ENCODE results near the gene RASD2.
"Not testable (repeated sequence)": the region's sequence is repeated elsewhere in the genome, so short reads cannot be mapped to it uniquely, and the experiment has no call there.

RASD2 gene, protein sequence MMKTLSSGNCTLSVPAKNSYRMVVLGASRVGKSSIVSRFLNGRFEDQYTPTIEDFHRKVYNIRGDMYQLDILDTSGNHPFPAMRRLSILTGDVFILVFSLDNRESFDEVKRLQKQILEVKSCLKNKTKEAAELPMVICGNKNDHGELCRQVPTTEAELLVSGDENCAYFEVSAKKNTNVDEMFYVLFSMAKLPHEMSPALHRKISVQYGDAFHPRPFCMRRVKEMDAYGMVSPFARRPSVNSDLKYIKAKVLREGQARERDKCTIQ

DNA sequence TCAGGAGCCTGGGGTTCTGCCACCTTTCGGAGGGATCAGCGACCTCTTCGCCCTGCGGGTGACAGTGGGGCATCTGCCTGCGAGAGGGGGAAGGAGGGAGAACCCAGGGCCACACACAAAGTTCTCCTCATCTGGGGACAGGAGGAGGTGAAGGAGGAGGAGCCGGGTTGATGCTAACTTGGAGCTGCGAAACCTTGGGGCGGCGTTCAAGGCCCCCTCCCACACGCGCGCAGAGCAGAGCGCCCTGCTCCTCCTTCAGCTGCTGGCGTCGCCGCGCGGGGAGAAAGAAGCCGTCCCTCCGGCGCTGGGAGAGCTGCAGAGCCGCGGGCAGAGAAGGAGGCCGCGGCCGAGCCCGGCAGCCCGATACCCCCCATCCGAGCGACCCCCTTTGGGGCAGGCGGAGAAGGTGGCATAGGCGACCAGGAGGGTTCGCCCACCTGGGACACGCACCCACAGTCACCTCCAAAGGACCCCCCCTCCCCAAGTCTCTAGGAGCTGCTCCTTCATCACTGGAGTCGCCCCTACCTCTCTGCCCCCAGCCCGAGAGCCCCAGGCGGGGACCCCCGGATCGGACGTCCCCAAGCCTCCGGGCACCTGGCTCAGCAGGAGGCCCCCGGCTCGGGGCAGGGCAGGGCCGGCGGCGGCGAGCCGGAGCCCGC, at the start of gene RASD2:
Gene RASD2, plus strand, starts transcription at position 237 of the 659 bp plus-strand sequence. CDS start 5,979 bp downstream, outside the sequence.
- DNase-seq (ENCODE audit: low spot score) = peak; percentile 62

DNA sequence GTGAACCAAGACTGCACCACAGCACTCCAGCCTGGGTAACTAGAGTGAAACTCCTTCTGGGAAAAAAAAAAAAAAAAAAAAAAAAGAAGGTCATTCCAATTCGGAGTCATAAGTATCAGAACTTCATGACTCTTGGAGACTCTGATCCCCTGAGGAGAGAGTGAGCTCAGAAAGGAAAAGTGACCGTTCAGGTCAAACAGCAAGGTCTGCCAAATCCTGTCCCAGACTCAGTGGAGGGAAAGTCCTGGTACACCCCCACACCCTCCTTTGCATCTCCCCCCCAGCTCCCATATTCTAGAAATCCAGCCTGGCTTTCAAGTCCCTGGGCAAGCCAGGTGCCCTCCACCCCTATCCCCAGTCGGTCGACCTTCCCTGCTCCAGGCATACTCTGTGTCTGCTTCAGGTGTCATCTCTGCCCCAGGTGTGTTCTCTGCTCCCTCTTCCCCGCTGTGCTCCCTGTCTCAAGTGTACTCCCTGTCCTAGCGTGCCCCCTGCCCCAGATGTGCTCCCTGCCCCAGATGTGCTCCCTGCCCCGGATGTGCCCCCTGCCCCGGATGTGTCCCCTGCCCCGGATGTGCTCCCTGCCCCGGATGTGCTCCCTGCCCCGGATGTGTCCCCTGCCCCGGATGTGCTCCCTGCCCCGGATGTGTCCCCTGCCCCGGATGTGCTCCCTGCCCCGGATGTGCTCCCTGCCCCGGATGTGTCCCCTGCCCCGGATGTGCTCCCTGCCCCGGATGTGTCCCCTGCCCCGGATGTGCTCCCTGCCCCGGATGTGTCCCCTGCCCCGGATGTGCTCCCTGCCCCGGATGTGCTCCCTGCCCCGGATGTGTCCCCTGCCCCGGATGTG, 49.3 kb upstream of the RASD2 start:
- DNase-seq (ENCODE audit: low spot score) = not testable (repeated sequence)

DNA sequence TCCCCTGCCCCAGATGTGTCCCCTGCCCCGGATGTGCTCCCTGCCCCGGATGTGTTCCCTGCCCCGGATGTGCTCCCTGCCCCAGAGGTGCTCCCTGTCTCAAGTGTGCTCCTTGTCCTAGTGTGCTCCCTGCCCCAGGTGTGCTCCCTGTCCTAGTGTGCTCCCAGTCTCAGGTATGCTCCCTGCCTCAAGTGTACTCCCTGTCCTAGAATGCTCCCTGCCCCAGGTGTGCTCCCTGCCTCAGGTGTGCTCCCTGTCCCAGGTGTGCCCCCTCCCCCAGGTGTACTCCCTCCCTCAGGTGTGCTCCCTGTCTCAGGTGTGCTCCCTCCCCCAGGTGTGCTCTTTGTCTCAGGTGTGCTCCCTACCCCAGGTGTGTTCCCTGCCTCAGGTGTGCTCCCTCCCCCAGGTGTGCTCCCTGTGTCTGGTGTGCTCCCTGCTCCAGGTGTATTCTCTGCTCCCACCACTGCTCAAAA, 48.7 kb upstream of the RASD2 start:
- DNase-seq (ENCODE audit: low spot score) = no peak

DNA sequence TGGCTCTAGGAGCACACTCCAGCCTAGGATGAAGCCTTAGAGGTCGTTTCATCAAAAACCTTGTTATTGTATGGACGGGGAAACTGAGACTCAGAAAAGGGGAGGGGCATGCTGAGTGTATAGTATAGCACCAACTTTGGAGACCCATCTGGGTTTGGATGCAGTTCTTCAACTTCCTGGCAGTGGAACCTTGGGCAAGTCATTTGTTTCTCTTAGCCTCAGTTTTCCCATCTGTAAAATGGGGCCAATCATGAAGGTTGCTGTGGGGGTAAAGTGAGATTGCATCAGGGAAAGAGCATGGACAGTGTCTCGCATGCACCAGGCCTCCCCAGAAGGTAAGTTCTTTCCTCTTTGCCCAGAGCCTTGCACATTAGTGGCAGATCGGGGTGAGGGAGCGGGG, 47.6 kb upstream of the RASD2 start:
- no peak for DNase-seq (ENCODE audit: low spot score)

DNA sequence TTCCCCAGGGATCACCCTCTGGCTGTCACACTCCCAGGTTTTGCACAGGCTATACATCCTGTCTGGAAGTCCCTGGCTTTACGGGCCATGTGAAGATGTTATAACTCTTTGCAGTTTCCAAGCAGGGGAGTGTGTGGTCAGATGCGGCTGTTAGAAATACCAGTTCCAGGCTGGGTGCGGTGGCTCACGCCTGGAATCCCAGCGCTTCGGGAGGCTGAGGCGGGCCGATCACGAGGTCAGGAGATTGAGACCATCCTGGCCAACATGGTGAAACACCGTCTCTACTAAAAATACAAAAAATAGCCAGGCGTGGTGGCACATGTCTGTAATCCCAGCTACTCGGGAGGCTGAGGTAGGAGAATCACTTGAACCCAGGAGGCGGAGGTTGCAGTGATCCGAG, 44.9 kb upstream of the RASD2 start:
- DNase-seq (ENCODE audit: low spot score) = not testable (repeated sequence)

DNA sequence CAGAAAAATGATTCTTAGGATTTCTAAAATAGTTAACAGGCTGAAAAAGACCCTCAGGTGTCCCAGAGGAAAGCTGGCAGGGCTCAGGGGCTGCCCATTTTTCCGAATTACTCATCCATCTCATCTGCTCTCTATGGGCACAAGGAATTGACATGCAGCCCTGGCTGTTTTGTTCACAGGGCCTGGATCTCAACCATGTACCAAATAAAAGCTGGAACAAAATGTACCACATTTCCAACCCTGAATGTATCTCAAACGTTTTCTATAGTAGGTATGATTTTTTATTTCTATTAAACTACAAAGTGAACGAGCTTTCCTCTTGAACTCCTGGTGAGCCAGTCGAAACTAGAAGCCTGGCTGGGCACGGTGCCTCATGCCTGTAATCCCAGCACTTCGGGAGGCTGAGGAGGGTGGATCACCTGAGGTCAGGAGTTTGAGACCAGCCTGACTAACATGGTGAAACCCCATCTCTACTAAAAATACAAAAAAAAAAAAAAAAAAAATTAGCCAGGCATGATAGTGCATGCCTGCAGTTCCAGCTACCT, 43.8 kb upstream of the RASD2 start:
- no peak for DNase-seq (ENCODE audit: low spot score)

DNA sequence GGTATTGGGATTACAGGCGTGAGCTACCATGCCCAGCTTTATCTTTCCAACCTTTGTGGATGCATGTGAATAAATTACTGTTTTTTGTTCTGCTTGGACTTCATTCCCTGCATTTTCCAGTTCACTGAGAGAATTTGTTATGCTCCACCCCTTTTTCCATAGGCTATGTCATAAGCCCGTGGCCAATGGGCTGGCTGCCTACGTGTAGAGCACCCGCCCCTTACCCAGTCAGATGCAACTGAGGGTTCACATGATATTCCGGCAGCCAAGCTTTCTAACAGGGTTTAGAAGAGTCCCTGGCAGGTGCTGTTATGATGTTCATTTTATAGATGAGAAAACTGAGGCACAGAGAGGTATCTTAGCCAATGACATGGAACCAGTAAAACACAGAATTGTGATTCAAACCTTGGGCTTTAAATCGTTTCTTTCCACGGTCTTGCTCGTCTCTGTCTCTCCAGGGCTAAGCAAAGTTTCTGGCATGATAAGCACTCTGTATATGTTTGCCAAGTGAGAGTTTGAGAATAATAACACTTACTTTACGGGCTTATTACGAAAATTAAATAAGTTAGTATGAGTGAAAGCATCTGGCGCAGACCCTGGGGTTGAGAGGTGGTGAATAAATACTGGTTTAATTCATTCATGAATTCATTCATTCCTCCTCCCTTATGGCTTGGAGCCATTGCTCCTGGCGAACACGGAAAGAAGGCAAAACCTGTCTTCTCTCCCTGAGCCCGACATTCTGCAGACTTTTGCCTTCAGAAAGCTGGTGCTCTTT, 42.4 kb upstream of the RASD2 start:
- no peak for DNase-seq (ENCODE audit: low spot score)

DNA sequence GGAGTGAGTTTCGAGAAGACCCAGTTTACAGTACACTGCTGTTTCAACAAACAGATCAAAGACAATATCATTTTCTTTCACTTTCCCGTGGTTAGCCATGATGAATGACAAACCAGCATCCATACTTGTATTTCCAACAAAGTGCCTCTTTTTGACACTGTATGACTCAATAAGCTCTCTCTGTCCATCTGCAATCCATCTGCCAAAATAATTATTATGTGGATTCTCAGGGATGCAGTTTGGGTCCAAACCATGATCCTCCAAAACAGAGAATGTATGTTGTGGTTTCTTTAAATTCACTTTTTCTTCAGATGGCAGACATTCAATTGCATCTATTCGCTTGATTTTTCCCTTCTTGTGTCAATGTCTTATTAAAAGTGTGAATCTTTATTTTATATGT, 37.8 kb upstream of the RASD2 start:
- DNase-seq (ENCODE audit: low spot score) = no peak

DNA sequence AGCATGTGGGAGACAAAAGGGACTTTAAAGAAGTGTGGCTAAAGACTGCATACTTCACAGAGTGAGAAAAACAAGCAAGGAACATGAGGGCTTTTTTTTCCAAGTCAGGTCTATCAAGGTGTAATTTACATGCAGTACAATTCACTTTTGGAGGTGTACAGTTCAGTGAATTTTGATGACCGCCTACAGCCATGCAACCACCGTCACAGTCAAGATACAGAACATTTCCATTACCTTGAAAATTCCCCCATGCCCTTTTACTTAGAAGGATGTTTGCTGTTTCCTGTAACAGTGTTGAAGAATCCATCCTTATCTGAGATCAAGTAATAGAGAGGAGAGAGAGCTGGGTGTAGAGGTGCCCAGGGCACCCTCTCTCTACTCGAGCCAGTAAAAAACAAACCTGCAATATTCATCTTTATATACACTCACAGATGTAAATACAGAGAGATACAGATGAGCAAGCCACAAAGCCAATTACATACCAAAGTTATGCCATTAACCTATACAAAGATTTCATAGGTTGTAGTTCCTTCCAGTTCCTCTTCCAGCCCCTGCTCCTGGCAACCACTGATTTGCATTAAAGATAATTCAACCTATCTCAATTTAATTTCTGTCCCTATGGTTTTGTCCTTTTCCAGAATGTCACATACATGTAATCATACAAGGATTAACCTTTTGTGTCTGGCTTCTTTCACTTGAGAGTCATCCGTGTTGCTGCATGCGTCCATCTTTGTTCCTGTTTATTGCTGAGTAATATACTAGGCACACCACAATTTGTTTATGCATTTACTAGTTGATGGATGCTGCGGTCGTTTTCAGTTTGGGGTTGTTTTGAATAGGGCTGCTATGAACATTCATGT, 35.0 kb upstream of the RASD2 start:
- no peak for DNase-seq (ENCODE audit: low spot score)

DNA sequence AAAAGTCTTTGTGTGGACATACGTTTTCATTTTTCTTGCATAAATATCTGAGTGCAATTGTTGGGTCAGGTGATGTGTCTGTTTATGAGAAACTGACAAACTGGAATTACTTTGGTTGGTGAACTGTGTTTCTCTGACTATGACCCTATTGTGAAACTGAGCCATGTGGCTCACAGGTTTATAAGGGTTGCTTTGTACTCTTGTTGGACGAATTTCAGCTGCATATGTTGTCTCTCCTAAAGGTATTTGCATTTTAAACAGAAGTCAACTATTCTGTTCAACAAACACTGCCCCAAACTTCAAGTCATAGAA, 34.4 kb upstream of the RASD2 start:
- DNase-seq (ENCODE audit: low spot score) = no peak

DNA sequence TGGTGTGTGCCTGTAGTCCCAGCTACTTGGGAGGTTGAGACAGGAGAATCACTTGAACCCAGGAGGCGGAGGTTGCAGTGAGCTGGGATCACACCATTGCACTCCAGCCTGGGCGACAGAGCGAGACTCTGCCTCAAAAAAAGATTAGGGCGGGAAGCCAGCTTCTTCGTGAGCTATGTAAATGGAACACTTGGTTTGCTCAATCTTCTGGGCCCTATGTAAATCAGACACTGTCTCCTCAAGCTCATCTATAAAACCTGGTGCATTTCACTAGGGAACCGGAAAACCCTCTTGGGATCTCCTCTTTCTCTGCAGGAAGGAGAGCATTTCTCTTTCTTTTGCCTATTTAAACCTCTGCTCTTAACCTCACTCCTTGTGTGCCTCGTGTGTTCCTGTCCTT, 32.8 kb upstream of the RASD2 start:
- DNase-seq (ENCODE audit: low spot score) = not testable (repeated sequence)

DNA sequence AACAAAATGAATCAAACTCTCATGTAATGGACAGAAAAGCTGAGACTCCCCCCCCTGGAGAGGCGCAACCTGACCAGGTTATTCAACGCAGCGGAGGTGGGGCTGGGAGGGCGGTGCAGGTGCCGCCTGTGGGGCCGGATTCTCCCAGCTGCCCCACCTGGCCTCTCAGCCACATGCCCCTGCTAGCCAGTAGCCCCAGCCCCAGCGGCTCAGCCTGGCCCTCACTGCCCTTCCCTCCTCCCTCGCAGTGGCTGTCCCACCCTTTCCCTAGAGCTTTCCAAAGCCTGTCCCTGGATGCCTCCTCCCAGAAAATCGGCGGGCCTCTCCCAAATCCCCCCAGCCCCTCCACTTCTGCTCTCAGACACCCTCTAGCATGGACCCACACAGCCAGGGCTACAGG, 31.2 kb upstream of the RASD2 start:
- DNase-seq (ENCODE audit: low spot score) = no peak

DNA sequence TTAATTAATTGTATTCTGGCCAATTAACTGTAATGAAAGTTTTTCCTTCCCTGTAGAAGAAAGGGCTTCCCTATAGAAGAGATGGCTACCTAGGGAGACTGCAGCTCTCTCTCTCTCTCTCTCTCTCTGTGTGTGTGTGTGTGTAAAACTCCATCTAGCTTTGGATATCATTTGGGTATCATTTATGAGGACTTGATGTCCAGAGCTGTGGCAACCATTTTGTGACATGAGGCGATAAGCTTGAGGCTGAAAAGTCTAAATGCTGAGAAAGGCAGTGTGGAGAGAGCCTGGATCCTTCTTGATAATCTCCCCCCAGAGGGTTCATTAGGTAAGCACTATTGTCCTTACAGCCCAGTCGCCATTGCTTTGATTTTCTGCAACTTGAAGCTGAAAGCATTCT, 30.7 kb upstream of the RASD2 start:
- no peak for DNase-seq (ENCODE audit: low spot score)

DNA sequence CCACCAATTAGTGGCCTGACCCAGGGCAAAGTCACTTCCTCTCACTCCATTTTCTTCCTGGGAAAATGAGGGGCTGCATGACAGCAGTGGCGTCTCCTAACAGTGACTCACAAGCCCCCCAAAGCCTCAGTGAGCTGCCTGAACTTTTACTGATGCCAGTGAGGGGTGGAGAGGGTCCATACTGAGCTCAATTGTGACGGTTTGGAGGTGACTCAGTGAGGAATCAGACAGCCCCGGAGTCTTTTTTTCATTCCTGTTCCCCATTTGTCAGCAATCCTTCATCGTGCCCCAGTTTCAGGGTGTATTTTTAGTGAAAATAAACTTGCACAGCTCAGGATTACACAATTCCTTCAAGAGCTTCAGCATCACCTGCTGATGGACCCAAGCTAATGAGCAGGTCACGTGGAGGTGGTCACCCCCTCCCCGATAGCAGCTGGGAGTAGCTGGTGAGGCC, 30.1 kb upstream of the RASD2 start:
- peak; percentile 38 for DNase-seq (ENCODE audit: low spot score)

DNA sequence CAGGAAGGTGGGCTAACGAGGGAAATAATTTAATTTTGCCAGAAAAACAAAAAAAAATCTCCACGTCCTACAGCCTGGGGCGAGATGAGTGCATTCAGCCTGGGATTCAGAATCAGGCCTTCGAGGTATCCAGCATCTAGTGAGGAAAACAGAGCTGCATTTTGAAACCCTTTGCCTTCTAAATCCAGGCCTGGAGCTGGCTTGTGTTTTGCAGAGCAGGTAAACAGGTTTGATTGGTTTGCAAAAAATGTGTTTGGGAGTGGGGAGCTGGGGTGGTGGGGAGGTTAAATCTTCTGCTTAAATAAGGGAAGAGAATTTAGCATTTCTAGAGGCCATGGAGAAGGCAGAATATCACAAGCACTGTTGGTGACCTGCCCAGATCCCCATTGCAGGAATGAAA, 29.7 kb upstream of the RASD2 start:
- DNase-seq (ENCODE audit: low spot score) = no peak

DNA sequence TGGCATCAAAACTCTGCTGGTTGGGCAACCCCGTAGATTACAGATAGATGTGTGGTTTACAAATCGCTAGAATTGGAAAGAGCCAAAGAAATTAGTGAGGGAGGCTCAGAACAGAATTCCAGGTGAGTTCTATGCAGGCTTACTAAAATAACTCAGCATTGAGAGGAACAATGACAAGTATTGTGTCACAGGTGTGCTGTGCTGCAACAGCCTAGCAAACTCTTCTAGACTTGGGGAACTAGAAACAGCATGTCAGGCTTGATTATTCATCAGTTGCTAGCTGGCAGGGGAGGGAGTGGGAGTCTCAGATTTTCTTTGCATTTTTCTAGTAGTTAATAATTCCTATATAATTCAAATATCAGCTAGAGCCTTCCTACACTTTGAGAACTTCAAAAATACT, 26.3 kb upstream of the RASD2 start:
- DNase-seq (ENCODE audit: low spot score) = no peak

DNA sequence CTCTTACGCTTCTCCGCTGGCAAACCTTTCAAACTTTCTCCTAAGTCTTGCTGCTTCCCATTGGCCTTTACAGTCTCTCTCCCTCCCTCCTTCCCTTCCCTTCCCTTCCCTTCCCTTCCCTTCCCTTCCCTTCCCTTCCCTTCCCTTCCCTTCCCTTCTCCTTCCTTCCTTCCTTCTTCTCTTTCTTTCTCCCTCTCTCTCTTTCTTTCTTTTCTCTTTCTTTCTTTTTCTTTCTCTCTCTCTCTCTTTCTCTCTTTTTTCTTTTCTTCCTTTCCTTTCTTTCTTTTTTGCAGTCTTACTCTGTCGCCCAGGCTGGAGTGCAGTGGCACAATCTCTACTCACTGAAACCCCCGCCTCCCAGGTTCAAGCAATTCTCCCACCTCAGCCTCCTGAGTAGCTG, 24.7 kb upstream of the RASD2 start:
- DNase-seq (ENCODE audit: low spot score) = not testable (repeated sequence)

DNA sequence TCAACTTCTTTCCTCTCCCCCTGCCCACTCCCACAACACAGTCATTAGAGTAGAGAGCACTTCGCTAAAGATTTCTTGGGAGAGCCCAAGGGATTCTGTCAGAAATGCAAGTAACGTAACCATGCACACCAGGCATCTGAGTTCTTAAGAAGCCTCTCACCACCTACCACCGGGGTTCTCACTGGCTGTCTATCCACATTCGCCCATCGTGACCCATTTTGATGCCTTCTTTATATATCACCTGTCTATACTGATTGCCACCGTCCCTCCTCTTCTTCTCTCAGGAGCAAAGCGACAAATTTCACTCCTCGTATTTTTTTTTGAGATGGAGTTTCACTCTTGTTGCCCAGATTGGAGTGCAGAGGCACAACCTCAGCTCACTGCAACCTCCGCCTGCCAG, 23.9 kb upstream of the RASD2 start:
- no peak for DNase-seq (ENCODE audit: low spot score)

DNA sequence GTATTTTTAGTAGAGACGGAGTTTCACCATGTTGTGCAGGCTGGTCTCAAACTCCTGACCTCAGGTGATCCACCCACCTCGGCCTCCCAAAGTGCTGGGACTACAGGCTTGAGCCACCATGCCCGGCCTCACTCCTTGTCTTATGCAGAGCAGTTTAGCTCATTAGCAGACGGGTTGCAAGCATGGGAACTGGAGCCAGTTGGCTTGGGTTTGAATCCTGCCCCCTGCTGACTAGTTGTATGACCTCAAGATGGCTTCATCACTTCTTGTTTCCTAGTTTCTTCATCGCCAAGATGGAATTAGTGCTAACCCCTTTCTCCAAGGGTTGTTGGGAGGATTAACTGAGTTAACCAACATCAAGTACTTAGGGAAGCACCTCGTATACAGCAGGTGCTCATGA, 23.4 kb upstream of the RASD2 start:
- DNase-seq (ENCODE audit: low spot score) = no peak

DNA sequence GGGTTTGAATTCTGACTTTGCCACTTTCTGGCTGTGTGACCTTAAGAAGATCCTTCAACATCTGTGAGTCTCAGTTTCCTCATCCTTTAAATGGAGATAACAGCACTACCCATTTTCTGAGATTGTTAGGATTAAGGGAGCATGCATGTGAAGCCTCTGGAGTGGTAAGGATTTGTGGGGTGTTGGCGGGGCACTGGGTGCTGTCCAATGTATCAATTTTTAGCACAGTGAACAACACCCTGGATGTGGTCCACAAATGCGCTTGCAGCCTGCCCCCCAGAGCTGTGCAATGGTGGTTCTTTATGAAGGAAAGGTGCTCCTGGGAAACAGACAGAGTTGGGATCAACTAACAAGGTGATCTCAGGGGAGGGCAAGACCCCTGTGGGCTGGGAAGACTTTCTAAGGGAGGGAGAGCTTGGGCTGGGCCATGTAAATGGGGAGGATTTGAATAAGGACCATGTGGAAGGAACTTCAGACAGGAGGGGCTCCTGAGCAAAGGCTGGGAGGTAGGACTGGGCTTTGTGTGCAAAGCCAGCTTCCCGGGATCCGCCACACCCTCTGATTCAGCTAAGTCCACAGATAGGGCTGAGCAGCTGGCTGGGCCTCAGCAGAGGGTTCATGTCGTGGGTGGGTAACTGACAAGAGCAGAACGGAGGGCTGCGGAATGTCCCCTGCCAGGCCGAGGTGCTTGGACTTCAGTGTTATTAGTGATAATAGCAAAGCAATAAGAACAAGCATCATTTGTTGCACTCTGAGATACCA, 22.7 kb upstream of the RASD2 start:
- peak; percentile 67 for DNase-seq (ENCODE audit: low spot score)

Measured in AG20443 (cell line).